Measurements from ENCODE around the gene DMRTC2.

DNA sequence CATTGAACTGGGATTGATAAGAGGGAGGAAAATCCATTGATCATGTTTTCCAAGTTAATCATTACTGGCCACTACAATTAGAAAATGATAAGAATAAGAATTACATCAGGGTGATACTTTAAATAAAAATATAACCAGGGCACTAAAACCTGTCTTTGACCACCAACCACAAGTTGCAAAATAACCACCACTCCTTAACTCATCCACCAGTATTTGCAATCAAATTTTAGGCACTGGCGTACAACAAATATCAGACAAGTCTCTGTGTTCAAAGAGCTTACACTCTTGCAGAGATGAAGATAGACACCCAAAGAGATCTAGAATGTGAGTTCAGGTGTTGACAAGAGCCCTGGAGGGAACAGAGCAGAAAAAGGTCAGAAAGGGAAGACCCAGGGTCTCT is 47.9 kb upstream of the DMRTC2 start:
- TF ChIP-seq CTCF (IDR thresholded peaks at IDR 0.05; ENCODE audit: low read depth, low read length, poor library complexity, severe bottlenecking) (no peak), EZH2phosphoT487 (IDR thresholded peaks at IDR 0.05; ENCODE audit: borderline replicate concordance, low read length) (no peak)

All from DOHH2 (cell line).